Peyer's patch (tissue), 4 donors: ENCODE data around the gene CDCP2.

ENCODE experiments used
- POLR2A ChIP-seq, 2 donors: fragments of 450-650 bp; IDR thresholded peaks; one replicate each; pipeline ENCODE4 v1.5.1; 2017; ENCODE audit warnings: antibody characterized with exemption in 2 of 2, mild to moderate bottlenecking in 2 of 2, moderate library complexity in 2 of 2
- TF ChIP-seq, protein P1 (sequence below), 6 experiments: fragments of 450-650 bp in 4 of 6; fragments of 200-600 bp in 2 of 6; sonication (generic) in 1 of 6; IDR thresholded peaks; one replicate each; pipeline ENCODE4 v1.5.1; 2017 to 2019; ENCODE audit warnings: antibody characterized with exemption in 6 of 6, mild to moderate bottlenecking in 3 of 6, moderate library complexity in 1 of 6

DNA sequence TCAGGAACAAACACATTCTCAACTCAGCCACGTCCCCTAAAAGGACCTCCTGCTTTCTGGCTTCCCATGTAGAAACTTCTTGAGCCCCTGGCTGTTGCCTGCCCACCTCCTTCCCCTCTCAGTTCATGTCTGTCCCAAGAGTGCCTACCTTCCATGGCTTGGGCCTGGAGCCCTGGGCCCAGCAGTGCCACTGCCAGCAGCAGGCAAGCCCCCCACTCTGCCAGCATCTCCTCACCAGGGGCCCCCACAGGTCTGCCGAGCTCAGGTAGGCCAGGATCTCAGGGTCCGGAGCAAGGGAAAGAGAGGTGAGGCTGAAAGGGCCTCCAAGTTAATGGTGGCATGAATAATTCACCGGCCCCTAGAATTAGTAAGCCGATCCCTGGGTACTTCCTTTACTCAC is at the start of gene CDCP2:
- TF ChIP-seq, protein P1, sequence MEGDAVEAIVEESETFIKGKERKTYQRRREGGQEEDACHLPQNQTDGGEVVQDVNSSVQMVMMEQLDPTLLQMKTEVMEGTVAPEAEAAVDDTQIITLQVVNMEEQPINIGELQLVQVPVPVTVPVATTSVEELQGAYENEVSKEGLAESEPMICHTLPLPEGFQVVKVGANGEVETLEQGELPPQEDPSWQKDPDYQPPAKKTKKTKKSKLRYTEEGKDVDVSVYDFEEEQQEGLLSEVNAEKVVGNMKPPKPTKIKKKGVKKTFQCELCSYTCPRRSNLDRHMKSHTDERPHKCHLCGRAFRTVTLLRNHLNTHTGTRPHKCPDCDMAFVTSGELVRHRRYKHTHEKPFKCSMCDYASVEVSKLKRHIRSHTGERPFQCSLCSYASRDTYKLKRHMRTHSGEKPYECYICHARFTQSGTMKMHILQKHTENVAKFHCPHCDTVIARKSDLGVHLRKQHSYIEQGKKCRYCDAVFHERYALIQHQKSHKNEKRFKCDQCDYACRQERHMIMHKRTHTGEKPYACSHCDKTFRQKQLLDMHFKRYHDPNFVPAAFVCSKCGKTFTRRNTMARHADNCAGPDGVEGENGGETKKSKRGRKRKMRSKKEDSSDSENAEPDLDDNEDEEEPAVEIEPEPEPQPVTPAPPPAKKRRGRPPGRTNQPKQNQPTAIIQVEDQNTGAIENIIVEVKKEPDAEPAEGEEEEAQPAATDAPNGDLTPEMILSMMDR (IDR thresholded peaks at IDR 0.05) = no peak
- no peak for TF ChIP-seq POLR2A (IDR thresholded peaks at IDR 0.05)
